Fibroblast of the aortic adventitia (primary cell): Measurements from ENCODE around the gene MAN2A1. TPM values are rescaled to one million over a fixed set of nuclear protein-coding genes. Genes with fewer than 3 reads are reported as not detected.

Source experiments
- DNase-seq: peaks from one replicate; pipeline ENCODE4 v3.0.0-alpha.2; 2010; ENCODE audit warnings: low read depth
- H3K4me3 ChIP-seq: 2 replicates; pipeline ENCODE4 v1.5.1; 2011; ENCODE audit warnings: low read depth, mild to moderate bottlenecking, control low read depth, low read length, moderate library complexity
- total RNA-seq: library from RNA; depleted of rRNA; stranded (reverse); fragments of >200 nt; gene quantifications from 2 replicates; pipeline ENCODE4 v1.2.3, GENCODE V29; 2012; ENCODE audit warnings: low replicate concordance
- TF ChIP-seq, protein P1 (sequence below): IDR thresholded peaks from 2 replicates; pipeline ENCODE4 v1.5.1; 2011; ENCODE audit warnings: mild to moderate bottlenecking, low read length, control low read depth, inconsistent platforms; ENCODE audit not compliant: insufficient read depth

MAN2A1 gene
- total RNA-seq, 1 donor: 62.3 TPM

DNA sequence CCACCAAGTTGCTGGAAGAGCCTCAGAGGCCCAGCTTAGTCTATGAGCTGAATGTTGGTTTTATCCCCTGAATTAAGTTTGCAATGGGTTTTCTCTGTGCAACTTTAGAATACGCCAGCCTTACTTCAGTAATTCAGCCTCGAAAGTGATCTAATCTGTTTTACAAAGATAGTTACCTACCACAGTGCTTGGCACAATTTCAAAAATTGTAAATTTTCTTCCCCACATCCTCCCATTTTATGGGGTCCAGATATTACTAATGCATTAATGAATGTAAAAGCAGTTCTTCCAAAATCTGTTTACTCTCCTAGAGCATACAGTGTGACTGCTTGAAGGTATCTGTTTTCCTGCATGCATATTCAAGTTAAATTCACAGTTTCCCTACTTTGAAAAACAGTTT, 172.6 kb downstream of the MAN2A1 start:
- no peak overlapping the region for H3K4me3 ChIP-seq
- TF ChIP-seq, protein P1, sequence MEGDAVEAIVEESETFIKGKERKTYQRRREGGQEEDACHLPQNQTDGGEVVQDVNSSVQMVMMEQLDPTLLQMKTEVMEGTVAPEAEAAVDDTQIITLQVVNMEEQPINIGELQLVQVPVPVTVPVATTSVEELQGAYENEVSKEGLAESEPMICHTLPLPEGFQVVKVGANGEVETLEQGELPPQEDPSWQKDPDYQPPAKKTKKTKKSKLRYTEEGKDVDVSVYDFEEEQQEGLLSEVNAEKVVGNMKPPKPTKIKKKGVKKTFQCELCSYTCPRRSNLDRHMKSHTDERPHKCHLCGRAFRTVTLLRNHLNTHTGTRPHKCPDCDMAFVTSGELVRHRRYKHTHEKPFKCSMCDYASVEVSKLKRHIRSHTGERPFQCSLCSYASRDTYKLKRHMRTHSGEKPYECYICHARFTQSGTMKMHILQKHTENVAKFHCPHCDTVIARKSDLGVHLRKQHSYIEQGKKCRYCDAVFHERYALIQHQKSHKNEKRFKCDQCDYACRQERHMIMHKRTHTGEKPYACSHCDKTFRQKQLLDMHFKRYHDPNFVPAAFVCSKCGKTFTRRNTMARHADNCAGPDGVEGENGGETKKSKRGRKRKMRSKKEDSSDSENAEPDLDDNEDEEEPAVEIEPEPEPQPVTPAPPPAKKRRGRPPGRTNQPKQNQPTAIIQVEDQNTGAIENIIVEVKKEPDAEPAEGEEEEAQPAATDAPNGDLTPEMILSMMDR: no peak
- no peak for DNase-seq

DNA sequence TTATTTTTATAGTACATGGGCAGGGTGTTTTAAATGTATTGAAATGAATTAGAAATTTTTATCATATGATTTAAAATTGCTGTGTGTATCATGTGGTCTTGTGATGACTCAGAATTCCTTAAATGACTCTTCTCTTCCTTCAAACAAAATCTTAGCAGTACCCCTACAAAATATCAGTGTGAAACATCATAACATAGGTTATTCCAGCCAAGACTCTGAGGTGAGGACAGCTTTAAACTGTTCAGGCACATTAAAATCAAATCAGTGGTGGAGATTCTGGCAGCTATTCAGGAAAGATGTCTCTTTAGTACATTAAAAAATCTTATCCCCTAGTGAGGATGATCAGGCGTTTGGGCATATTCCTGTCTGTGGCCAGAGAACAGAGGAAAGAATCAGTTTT, 174.0 kb downstream of the MAN2A1 start:
- TF ChIP-seq, protein P1: no peak
- peak; percentile 51 for DNase-seq

DNA sequence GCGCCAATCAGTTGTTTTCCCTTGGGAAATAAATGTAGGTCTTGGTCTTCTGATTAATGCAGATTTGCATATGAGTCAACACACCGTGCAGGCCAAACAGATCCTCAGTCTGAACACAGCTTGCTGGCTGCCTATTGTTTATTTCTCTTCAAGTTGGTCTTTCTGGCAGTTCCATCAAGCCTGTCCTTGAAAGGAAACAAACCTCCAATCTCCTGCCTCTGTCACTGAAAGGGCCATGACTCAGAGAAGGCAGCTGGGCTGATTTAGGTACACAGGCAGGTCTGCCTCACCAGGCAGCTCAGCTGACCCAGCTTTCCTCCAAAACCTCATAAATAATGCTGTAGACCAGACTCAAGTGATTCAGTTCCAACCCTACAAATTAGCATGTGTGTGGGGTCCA, 175.9 kb downstream of the MAN2A1 start:
- TF ChIP-seq, protein P1: no peak
- no peak overlapping the region for H3K4me3 ChIP-seq
- peak; percentile 93 for DNase-seq

More for the DNA sequence above, 174.0 kb downstream of the MAN2A1 start:
- H3K4me3 ChIP-seq: no peak overlapping the region

DNA sequence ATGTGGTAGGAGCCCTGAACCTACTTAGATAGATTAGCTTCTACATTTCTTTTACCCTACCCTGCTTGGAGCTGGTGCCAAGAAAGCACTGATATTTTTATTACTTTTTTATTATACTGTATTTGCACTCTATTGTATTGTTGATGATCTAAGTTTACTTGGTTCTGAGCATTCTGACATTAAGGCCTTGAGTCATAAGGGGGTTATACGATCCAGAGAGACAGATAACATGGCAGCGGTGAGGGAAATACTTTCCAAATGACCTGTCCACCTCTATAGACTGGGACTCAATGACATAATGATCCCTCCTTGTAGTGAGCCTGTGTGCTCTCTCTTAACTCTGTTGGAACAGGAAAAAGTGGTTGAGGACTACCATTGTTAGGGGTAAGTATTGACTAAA, 176.3 kb downstream of the MAN2A1 start:
- TF ChIP-seq, protein P1: no peak
- no peak overlapping the region for H3K4me3 ChIP-seq
- DNase-seq: no peak

DNA sequence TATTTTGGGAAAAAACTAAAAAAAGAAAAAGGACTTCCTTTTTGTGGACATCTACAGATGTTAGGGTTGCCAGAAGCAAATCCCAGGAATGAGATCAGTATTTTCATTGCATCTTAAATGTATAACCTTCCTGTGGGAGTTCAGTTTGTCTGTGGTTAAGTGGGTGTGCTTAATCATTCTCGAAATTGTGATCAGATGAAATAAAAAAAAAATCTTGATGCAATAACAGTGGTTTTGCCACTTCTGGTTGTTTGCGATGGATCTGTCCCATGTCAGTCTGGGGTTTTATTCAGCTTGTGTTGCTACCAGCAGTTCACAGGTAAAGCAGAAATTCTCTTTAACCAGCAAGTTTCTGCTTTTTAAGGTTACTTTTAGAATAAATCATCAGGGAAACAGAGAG, 179.0 kb downstream of the MAN2A1 start:
- no peak overlapping the region for H3K4me3 ChIP-seq
- no peak for DNase-seq
- TF ChIP-seq, protein P1: no peak

DNA sequence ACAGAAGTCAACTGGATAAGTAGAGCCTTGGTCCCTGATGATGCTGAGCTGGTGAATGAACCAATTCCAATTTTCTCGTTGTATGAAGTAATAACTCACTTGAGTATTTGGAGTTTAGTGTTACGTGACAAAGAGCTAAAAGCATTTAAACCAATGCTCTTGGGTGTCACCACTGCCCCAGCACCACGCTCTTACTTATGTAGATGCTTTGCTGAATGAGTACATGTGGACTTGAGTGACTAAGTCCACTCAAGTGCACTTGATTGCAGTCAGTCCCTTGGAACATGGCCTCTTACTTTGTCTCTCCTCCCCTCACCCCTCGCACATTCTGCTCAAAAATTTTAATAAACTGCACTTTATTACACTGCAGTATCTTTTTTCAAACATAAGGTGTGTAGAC, 184.0 kb downstream of the MAN2A1 start:
- no peak overlapping the region for H3K4me3 ChIP-seq
- TF ChIP-seq, protein P1: no peak
- no peak for DNase-seq

DNA sequence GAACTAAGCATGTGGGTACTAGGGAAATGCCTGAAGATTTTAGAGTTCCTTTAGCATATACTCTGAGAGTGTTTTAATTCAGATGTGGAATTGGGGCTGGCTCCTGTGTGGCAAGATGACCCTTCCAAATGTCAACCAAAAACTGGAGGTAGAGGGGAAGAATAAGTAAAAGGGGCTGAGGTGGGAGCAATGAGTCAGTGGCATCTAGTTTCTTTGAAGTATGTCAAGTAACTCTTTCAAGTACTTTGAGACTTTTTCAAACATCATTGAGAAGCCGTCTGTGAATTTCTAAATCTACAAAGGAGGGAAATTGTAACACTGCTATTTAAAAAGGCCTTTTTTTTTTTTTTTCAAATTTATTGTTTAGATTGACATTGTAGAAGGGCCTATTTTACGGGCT, 184.4 kb downstream of the MAN2A1 start:
- DNase-seq: no peak
- no peak overlapping the region for H3K4me3 ChIP-seq
- TF ChIP-seq, protein P1: no peak
